GM21515 (cell line): ENCODE measurements around the gene LDB2.

ENCODE experiments used
- ATAC-seq: cut with Tn5 transposase; IDR thresholded peaks from one replicate; pipeline ENCODE4 v1.9.1; 2021; ENCODE audit not compliant: unreplicated experiment

LDB2 gene

DNA sequence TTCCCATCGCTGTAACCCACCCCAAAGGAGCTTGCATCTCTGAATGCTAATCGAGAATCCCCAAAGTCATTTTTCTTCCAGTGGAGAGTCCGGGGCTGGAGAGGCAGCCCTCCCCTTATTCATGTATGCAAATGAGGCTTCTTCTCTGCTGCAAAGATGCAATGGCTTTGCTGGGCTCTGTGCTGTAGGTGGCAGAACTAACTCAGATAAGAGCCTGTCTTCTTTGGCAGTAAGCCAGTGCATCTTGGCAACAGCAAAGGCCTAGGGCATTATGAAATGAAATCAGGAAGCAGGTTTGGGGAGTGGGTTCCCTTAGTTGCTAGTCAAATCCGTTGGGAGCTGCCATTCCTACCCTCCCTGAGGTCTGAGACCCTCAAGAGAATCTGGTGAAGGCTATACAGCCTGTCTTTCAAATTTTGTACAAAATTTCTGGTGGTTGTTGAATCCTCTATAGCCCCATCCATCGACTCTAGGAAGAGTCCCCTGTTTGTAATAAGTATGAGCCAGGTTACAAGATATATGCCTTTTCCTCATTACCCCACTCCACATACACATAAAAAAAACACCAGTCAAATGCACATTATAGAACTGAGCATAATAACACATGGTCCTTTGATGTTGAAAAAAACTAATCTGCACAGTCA lies 381.5 kb downstream of the LDB2 start:
- no peak for ATAC-seq

DNA sequence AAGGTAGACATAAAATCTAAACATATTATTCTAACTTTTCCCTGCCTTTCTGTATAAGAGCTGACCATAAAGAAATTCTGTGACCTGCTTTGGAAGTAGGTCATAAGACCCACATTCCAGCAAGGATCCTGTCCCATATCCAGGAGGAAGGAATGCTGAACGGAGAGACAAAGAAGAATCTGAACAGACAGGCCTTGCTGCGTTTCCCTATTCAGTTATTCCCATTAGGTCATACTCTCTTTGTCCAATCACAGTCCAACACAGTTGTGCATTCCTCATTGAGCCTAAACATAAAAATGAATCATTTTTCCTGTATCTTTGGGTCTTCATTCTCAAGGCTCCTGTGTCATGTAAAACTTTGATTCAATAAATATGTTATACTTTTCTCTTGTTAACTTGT lies 384.6 kb downstream of the LDB2 start:
- no peak for ATAC-seq

DNA sequence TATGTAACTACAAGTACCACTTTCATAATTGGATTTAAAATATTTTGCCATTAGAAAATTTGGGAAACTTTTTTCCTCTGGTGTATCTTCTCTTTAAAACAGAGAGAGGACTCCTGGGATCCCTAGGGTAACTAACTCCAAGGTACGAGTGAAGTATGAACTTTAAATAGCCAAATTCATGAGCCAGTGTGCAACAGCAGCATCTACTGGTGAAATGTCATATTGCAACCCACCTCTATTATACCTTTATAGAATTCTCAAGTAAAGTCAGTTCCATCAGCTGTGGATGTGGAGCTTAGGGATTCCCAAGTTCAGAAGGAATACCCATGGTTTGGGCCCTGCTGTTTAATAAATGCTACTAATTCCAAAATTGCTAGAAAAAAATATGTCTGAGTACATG lies 389.5 kb downstream of the LDB2 start:
- no peak for ATAC-seq

DNA sequence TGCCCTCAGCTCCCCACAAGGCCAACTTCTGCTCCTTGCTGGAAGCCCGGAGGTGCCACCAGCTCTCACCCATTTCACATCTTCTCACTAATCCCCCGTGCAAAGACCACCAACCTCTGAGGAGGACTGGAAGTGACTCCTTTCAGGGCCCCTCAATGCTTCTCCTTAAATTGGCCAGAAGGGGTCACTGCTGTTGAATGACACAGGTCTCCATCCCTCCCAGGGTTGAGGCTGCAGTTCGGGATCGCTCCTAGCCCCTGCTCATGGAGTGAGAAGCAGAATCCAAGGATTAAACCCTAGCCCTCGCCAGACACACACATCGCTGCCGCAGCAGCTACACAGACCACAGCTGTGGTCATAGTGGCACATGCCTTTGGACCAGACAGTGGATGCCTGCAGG lies 392.7 kb downstream of the LDB2 start:
- ATAC-seq: no peak

DNA sequence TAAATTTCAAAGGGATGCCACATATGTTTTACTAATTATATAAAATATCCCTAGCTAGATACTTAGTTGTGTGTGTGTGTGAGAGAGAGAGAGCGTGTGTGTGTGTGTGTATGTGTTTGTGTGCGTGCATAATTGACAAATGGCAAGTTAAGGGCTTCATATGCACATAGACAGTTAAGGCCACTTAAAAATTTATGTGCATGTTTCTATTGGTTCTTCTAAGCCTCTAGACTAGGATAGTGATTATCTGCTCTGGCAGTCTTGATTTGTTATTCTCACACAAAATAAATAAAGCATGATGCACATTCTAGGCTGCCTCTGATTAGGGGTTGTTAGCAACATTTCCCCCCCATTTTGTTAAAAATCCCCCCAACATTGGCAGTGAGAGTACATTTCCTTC lies 393.2 kb downstream of the LDB2 start:
- no peak for ATAC-seq

DNA sequence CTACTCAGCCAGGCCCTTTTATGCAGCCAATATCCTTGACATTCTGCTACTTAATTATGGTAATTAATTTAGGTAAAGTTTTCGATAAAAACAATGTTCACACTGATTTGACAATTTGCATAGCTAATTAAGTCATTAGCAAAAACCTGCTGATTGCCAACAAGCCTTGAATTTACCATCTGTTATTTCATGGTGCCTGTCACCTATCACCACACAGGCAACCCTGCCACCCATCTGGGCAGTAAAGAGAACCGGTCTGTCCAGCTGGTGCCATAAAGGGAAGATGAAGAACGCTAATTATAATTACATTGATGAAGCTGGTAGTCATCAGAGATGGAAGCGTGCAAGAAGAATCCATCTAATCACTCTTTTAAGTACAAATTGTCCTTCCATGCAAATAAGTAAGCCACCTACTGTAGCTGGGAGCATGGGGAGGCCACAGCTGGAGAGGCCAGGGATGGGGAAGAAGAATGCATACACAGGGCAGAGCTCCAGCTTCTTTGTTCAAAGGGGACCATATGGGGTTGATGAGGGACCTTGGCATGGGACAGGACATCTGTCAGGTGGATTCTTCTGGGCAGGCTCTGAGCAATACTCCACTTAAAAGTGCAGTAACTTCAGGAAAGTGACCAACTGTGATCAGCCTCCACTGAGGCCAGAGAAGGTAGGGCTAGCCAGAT lies 394.9 kb downstream of the LDB2 start:
- no peak for ATAC-seq

DNA sequence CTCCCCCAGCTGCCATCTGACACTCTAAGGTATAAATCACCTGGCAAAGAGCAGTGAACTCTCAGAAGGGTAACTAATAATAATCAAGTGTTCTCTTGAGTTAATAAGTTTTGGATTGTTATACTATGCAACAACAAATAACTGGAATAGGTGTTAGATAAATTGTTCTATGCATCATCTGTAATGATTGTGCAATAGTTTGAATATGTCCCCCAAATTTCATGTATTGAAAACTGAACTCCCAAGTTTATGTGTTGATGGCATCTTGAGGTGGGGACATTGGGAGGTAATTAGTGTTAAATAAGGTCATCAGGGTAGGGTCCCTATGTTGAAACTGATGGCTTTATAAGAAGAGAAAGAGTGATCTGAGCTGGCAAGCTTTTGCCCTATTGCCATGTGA lies 399.5 kb downstream of the LDB2 start:
- no peak for ATAC-seq

DNA sequence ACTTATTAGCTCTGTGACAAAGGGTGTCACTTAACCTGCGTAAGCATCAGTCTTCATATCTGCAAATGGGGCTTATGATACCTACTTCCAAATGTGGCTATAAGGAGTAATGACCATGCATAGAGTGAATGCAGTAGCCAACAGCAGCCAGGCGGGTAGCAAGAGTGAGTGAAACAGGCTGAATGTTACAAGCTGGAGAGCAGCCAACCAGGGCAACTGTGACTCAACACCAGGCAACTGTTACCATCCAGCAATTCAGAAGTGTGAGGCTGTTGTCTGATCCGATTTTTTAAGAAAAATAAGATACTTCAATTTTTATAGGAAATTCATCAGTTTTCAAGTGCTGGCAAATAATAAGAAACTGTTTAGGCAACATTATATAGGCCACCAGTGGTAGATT lies 401.9 kb downstream of the LDB2 start:
- no peak for ATAC-seq

DNA sequence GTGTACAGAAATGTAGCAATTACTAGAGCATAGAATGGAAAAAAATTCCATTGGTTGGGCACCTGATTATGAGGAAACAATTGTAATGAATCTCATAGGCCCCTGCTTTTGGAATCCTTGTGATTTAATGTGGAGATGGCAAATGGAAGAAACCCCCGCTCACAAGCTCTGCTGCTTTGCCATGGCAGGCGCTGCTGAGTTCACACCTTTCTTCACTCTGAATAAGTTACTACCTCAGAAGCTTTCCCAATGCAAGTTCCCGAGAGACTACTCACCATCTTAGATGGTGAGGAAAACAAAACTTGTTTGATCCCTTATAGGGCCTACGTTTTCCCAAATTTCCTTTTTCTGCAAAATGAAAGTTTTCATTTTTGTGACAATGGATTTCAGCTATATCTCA lies 405.6 kb downstream of the LDB2 start:
- no peak for ATAC-seq

DNA sequence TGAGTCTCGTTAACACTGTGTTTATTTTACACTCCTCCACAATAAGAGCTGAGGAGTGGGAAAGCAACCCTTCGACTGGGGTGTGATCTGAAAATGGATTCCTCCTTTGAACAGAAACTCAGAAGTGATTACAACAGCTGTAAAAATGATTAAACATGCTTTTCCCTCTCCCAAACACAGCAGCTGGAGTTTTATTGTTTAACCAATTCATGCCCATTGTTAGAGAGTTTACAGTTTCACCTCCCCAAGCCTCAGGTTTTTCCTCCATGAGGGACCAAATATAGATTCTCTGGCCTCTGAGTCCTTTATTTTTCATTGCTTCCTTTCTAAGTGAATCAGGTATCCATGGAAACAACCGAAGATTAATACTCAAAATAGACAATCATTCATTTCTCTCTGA lies 409.2 kb downstream of the LDB2 start:
- ATAC-seq: no peak

DNA sequence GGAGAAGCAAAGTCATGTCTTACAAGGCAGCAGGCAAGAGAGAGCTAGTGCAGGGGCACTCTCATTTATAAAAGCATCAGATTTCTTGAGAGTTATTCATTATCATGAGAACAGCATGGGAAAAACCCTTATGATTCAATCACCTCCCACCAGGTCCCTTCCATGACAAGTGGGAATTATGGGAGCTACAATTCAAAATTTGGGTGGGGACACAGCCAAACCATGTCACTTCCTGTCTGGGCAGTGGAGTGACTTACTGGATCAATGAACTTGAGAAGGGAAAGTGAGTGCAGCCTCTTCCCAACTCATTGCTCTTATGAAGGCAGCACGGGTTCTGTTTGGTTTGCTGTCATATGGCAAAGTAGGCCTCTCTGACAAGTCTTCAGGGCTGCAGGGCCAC lies 410.4 kb downstream of the LDB2 start:
- no peak for ATAC-seq

DNA sequence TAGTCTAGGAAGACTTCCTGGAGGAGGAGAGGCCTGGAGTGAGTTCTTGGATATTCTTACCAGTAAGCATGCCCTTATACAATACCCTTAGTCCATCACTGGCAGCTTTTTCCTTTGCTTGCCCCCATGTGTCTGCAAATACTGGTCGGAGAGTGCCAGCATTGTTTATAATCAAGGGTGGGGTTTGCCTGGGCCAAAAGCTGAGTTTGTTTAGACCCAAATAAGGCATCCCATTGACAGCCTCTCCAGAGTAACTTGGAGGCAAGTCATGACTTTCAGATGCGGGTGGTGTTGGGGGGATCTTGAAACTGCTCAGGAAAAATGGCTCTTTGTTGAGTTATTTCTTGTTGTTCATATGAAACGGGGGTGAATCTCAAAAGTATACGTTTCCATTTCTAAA lies 413.7 kb downstream of the LDB2 start:
- no peak for ATAC-seq

DNA sequence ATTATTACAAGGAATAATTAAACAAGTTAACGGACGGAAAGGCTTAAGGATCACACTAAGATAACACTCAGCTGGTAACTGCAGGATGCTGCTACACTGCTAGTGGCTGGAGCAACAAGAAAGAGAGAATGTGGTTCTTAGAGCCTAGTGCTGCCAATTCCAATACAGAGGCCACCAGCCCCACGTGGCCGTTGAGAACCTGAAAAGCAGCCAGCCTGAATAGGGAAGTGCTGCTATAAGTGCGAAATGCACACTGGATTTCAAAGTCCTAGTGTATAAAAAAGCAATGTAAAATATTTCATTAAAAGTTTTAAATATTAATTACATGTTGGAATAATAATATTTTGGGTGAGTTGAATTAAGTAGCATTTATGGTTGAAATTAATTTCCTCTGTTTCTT lies 414.9 kb downstream of the LDB2 start:
- ATAC-seq: no peak

DNA sequence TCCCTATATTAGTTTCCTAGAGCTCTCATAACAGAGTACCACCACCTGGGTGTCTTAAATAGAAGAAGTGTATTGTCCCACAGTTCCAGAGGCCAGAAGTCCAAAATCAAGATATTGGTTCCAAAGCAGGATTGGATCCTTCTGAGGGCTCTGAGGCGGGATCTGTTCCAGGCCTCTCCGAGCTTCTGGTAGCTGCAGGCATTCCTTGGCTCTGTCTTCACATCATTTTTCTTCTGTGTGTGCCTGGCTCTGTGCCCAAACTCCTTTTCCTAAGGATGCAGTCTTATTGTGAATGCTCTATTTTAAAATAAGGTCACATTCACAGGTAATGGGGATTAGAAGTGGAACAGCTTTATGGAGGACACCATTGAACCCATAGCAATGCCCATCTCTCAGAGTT lies 418.4 kb downstream of the LDB2 start:
- no peak for ATAC-seq

DNA sequence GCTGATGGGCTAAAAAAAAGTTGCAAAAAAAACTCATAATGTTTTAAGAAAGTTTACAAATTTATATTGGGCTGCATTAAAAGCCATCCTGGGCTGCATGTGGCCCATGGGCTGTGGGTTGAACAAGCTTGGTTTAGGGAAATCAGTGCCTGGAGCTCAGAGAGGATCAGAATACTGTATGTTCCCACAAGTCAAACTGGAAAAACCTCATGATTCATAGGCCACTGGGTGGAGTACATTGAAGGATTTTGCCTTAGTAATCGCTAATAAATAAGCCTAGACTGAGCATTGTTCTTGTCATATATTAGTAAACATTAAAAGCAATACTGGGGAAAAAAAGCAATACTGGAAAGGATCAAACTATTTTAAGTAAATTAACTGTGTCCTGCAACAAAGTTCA lies 425.9 kb downstream of the LDB2 start:
- no peak for ATAC-seq

DNA sequence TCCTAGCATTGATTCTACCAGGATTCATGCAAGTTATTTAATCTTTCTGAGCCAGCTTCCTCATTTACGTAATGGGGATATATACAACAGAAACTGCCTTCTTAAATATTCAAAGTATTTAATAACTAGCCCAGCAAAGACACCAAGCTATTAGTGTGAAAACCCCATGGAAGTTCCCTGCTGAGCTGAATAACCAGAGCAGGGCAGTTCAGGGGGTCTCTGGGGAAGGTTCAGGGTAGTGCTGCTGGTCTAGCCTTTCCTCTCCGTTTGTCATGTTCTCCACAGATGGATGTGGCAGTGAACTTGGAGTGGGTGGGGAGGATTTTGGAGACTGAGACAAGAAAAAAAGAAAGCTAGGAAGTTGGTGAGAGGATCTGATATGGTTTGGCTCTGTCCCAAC lies 431.4 kb downstream of the LDB2 start:
- no peak for ATAC-seq

DNA sequence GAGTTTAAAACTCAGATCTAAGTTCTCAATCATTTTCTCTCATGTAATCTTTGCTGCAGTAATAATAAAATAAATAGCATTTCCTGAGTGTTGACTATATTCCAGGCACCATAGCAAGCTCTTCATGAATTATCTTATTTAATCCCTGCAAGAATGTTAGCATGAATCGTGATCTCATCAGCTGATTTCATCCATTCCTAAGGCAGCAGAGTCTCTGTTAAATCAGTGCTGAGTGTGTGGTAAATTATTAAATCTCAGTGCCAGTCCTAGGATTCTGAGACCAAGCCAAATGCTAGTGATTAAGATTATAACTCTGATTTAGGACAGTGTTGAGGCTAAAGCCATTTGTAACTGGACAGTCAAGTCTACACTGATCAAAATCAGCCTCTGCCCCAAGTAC lies 431.9 kb downstream of the LDB2 start:
- no peak for ATAC-seq

DNA sequence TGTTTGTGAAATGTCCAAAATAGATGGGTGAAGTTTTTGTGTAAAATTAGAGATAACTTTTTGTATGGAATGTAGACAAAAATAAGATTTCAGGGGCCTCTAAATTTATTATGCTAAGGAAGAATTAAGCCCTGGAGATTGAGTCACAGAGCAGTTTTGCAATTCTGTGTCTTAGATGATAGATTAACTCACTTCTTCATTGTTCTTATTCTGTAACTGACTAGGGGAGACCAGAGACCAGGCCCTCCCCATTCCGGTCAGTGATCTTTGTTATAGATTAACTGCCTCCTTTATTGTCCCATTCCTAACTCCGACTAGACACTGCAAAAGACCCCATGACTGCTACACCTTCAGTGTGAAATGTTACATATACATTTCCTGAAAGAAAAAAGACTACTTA lies 433.8 kb downstream of the LDB2 start:
- ATAC-seq: no peak

DNA sequence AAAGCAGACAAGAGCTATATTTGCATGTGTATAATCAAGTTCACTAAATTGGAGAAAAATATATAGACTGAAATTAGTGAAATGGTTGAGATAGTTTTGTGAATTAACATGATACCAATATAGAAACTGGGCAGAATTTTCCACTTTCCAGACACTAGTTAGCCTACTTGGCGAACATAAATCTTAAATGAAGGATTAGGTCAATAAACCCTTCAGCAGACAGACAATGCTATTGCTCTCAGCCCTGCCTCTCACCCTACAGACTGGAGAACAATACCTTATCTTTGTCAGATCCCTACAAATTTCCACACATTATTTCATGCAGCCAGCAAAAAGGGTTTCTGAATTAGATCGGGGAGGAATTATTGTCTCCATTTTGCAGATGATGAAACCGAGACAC lies 435.8 kb downstream of the LDB2 start:
- ATAC-seq: no peak

DNA sequence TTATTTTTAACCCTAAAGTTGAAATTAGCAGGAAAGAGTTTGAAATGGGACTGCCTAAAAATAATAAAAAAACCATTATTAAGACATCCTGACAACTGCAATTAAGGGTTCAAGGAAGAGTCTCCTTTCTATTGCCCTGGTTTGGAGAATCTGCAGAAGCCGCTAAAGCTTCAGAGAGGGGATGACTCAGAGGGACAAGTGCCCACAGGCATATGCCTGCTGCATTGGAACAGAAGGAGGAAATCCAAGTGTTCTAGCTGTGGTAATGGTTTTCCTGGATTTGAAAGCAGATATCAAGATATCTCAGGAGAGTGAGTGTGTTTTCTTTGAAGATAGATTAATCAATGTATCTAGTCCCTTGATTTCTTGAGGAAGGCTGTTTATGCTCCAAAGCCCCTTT lies 437.1 kb downstream of the LDB2 start:
- ATAC-seq: no peak

DNA sequence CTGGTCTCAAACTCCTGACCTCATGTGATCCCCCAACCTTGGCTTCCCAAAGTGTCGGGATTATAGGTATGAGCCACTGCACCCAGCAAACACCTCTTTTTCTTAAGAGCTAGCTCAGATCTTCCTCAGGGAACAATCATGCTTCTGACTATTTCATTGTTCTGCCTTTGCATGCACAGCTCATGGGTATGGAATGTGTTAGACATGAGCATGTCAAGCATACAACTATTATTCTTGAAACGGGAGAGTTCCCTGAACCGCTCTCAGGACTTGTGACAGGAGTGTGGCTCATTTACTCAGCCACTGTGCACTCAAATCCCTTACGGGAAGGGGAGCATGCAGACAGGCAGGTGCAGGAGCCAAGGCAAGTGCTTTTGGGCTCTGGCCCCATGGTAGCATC lies 440.5 kb downstream of the LDB2 start:
- no peak for ATAC-seq
